ENCODE results near the gene NLN.

GRCh38 chr5:65855766-65856315 lies 133.8 kb downstream of the NLN start:
- no peak for TF ChIP-seq CTCF (IDR thresholded peaks at IDR 0.05)
- no peak for TF ChIP-seq POLR2A (IDR thresholded peaks at IDR 0.05)

All from Peyer's patch (tissue), 4 donors.